CD1c-positive myeloid dendritic cell (primary cell): ENCODE measurements around the gene TBKBP1.
A peak's percentile ranks its signal among the peaks of the same experiment; 100 is the strongest.

ENCODE experiments used
- DNase-seq: peaks from one replicate; pipeline ENCODE4 v3.0.0-alpha.2; 2016; ENCODE audit errors: extremely low spot score

TBKBP1 gene, protein sequence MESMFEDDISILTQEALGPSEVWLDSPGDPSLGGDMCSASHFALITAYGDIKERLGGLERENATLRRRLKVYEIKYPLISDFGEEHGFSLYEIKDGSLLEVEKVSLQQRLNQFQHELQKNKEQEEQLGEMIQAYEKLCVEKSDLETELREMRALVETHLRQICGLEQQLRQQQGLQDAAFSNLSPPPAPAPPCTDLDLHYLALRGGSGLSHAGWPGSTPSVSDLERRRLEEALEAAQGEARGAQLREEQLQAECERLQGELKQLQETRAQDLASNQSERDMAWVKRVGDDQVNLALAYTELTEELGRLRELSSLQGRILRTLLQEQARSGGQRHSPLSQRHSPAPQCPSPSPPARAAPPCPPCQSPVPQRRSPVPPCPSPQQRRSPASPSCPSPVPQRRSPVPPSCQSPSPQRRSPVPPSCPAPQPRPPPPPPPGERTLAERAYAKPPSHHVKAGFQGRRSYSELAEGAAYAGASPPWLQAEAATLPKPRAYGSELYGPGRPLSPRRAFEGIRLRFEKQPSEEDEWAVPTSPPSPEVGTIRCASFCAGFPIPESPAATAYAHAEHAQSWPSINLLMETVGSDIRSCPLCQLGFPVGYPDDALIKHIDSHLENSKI

GRCh38 chr17:47693731-47694580 lies at the start of gene TBKBP1:
Gene TBKBP1, plus strand, starts transcription at chr17:47694161. Its CDS starts 1,952 bp downstream, at chr17:47696113.
- DNase-seq: peak; percentile 36

DNA sequence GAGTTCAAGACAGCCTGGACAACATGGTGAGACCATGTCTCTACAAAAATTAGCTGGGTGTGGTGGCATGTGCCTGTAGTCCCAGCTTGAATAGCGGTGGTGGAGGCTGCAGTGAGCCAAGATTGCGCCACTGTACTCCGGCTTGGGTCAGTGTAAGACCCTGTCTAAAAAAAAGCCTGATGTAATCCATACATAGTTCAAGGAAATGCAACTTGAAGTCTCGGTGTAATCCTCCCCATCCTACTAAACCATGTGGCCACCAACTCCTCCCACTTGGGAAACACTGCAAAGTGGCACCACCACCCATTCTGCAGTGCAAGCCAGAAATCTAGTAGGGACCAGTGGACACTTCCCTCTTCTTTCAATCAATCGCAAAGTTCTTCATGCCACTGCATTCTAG lies 49.6 kb upstream of the TBKBP1 start:
- DNase-seq: peak; percentile 26

DNA sequence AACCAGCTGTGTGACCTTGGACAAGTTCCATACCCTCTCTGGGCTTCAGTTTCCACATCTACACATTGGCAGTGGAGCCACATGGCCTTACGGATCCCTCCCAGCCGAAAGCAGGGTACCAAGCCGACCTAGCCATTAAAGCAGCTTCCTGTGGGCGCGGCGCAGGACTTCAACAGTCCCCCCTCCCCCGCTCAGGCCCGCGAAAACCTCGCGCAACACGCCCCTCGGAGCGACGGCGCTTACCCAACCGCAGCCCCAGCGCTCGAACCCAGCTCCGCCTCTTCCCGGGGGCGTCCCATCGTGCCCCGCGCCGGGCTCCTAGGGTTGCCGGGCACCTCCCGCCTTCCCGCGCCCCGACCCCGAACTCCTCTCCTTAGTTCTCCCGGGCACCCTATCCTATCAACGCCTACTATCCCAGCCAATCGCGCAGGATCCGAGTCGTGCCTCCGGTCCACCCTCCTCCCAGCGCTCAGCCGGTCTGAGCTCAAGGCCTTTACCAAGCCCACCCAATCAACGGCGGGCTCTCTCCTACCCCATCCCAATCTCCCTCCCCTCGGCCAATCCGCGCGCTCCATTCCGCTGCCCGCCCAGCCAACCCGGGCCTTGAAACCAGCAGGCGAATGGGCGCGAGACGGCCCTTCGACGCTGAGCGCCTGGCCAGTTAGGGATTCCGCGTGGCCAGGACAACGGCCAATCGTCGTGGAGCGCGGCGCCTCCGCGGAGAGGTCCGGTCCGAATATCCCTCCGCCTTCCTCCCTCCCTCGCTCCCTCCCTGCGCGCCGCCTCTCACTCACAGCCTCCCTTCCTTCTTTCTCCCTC lies 44.6 kb upstream of the TBKBP1 start, which contains the start of gene KPNB1:
Gene KPNB1, plus strand, starts transcription at position 767 of the 819 bp plus-strand sequence. CDS start 326 bp downstream, outside the sequence.
- peak; percentile 99 for DNase-seq

- DNase-seq: no peak
Measured at GRCh38 chr17:47649972-47650524, 43.9 kb upstream of the TBKBP1 start.

- DNase-seq: peak; percentile 95
Measured at GRCh38 chr17:47650525-47651522, 43.1 kb upstream of the TBKBP1 start.

DNA sequence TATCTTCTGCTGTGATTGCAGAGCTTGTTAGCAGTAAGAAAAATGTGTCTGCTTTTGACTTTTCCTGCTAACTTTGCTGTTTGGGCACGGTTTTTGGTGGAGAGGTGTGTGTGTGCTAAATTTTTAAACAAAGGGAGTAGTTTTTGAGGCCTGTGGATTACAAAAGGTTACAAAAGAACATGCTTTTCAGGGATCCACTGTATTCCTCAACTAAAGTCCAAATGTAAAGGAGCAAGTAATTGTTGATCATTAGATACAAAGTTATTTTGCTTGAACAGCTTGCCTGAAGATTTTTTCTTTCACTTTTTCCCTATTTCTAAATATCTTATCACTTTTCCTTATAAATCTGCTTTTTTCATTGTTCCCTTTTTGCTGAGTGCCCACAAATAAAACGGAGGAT lies 42.3 kb upstream of the TBKBP1 start:
- no peak for DNase-seq

- no peak for DNase-seq
Measured at GRCh38 chr17:47652570-47652969, 41.4 kb upstream of the TBKBP1 start.

GRCh38 chr17:47653442-47653841 lies 40.5 kb upstream of the TBKBP1 start:
- no peak for DNase-seq

- no peak for DNase-seq
Measured at GRCh38 chr17:47654991-47655390, 39.0 kb upstream of the TBKBP1 start.

DNA sequence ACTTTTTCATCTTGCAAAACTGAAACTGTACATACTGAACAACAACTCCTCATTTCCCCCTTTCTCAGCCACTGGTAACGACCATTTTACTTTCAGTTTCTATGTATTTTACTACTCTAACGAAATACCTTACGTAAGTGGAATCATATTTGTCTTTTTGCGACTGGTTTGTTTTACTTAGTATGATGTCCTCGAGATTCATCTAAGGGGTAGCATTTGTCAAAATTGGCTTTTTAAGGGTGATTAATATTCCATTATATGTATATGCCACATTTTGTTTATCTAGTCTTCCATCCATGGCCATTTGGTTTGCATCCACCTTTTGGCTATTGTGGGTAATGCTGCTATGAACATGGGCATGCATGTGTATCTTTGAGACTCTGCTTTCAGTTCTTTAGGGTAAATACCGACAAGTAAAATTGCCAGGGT lies 33.9 kb upstream of the TBKBP1 start:
- peak; percentile 68 for DNase-seq

DNA sequence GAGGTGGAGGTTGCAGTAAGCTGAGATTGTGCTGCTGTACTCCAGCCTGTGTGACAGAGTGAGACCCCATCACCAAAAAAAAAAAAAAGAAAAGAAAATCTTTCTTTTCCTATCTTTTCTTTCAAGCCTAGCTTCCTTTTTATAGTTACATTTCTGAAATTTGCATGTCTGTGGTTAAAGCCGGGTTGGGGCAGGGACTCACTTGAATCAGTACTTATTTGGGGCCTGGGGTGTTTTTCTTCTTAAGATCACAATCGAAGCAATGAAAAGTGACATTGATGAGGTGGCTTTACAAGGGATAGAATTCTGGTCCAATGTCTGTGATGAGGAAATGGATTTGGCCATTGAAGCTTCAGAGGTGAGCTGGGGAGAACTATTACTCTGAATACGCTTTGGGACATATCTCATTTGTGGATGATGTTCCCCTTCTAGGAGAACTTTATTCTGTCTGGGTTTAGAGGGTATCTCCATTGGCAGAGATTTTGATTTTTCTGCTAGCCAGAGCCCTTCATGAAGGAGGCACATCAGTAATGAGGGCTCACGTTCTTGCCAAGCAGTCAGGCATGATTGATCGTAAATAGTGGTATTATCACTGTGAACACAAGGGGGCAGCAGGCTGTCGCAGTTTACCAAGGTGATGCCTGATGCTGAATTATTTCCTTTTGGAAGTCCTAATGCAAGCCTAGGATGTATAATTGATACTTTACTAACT lies 29.9 kb upstream of the TBKBP1 start:
- peak; percentile 67 for DNase-seq

- DNase-seq: no peak
Measured at GRCh38 chr17:47664624-47664941, 29.4 kb upstream of the TBKBP1 start.

- peak; percentile 64 for DNase-seq
Measured at GRCh38 chr17:47665655-47666054, 28.3 kb upstream of the TBKBP1 start.

- DNase-seq: no peak
Measured at GRCh38 chr17:47669081-47669480, 24.9 kb upstream of the TBKBP1 start.

- peak; percentile 23 for DNase-seq
Measured at GRCh38 chr17:47670064-47670463, 23.9 kb upstream of the TBKBP1 start.

GRCh38 chr17:47674499-47674898 lies 19.5 kb upstream of the TBKBP1 start:
- DNase-seq: no peak

DNA sequence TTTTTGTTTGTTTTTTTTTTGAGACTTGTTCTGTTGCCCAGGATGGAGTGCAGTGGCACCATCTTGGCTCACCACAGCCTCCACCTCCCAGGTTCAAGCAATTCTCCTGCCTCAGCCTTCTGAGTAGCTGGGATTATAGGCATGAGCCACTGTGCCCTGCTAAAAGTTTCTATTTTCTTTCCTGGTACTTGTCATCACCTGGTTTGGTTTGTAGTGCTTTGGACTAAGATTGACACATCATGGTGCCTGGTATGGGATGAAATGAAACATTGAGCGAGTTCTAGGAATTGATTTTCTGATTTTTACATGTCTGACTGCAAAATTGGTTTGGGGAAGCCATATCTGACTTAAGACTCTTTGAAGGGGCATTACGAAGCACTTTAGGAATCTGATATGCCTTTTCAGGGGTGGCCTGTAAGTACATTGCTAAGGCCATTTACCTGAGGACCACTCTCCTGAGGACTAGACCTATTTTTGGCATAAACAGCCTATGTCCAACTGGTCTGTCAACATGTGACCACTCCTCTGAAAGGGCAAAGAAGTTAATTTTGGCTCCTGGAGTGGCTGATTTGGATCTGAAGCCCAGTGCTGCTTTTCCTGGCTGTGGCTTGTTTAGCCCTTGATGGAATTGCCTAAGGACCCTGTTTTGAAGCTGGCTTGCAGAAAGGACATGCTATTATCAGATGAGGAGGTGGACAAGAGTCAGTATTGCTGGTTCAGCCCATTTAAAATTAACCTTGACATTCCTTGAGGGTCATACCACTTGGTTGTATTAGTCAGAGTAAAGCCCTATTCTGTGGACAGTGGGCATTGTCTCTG lies 18.4 kb upstream of the TBKBP1 start:
- DNase-seq: no peak

DNA sequence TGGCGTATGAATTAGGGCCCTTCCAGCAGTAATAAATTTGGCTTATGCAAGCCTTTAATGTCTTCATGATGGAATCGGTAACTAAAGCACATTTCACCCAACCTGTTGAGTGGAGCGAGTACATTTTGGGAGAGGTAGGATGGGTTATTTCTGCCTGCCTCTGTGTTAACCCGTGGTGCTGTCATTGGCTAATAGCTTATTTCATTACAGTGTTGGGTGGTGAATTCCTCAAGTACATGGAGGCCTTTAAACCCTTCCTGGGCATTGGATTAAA lies 17.8 kb upstream of the TBKBP1 start:
- DNase-seq: no peak
